Hippocampal formation (tissue), 2 donors: ENCODE measurements around the gene FBXO8.

Source experiments
- DNase-seq, 2 donors: peaks; one replicate each; lab custom pipeline; 2025; lab: John Stamatoyannopoulos, UW

The FBXO8 gene

DNA sequence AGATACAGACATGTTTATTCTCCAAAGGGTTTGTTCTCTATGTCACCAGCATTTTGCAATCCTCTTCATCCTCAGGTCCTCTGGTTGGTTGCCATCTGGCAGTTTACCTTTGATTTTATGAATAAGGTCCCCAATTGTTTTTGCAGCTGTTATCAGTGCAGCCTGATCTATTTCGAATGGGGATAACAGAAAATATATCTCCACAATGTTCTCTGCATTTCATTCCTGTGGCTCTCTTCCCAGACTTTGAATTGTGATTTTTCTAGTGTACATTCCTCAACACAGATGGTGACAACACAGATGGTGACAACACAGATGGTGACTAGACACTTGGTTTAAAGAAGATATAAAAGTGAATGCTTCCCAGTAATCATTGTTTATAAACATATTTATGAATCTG lies 74.1 kb downstream of the FBXO8 start:
- DNase-seq = peak in 1 of 2 donors; percentile 5

DNA sequence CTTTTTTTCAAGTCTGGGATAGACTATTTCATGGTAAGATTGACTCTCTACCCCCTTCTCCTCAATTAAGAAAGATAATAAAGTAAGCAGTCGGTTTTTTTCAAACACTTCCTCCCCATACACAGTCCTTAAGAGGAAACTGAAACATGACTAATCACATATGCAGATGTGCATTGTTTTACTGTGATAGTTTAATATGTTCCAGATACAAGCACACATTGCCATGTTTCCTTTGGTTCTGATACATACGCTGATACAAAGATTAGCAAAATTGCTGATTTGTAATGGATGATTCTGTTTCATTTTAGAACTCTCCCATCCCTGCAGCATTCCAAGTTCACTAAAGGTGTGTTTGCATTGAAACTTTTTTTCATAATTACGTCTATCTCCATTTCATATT lies 76.1 kb downstream of the FBXO8 start:
- no peak for DNase-seq

DNA sequence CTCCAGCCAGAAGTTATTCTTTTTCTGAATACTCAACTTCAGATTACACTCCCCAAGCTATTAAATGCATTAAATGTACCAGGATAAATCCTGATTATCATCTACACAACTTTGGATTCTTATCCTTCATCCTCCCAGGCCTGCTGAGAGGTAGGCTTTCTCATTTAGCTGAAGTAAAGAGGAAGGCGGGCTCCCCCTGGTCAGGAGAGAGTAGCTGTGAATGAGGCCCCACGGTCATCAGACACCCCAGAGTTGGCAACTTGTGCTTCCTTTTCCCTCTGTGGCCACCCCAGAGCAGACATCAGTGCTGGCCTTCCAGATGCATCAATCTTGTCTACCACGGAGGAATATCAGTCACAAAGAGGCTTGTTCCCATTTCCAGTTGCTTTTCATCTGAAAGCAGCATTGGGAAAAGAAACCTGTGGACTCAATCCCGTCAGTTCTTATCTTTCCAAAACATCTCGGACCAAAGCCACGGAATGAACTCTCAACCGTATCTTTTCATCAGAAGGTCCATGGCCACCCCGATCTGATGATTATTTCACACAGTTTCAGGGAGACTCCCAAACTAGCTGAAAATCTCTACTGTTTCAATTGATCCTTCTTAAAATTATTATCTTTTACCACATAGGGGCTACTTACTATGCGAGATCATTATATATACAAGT lies 79.2 kb downstream of the FBXO8 start:
- no peak for DNase-seq

DNA sequence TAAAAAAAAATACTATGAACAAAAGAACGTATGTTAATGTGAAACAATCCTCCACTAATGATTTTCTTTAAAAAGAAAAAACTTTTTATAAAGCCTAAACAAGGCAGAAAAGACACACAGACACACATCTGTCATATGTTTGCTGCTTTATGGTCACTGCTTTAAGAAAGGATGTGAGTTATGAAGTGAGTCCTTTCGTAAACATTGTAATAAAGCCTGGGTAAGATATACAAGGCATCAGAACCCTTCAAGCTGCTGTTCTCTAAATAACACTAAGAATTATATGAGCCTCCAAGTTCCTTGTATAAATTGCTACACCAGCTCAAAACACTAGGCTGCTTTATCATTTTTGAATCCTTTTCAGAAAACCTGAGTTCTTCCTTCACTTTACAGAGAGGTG lies 81.6 kb downstream of the FBXO8 start:
- no peak for DNase-seq

DNA sequence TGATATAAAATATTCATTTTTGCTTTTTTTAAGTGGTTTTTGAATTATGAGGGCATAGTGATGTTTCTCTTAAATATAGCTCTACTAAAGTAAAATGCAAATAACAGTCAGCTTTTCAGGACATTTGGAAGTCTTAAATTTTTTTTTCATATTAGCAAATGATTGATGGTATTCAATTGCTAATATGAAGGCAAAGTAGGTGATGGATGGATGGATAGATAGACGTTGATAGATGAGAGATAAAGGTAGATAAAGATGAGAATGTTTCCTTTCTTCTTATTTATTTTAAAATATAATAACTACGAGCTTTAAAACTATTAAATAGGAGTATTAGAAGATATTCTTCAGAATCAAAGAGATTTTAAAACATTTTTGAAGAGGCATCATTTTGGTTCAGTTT lies 83.7 kb downstream of the FBXO8 start:
- no peak for DNase-seq

DNA sequence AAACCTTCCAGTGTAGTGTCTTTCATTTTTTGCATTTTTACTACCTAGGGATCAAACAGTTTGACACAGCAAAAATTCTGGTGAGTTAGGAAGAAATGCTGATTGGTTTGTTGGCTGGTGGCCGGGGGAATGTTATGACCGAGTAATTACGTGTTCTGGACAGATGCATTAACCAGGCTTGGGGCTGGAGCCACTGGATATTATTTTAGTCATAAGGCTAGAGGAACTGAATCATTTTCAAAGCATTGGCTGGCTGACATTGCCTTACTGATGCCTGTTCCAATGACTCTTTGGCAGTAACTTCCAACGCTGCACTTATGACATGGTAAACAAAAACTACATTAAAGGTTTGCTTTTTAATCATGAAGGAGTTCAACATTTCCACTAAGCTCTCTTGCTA lies 84.6 kb downstream of the FBXO8 start:
- DNase-seq = no peak

DNA sequence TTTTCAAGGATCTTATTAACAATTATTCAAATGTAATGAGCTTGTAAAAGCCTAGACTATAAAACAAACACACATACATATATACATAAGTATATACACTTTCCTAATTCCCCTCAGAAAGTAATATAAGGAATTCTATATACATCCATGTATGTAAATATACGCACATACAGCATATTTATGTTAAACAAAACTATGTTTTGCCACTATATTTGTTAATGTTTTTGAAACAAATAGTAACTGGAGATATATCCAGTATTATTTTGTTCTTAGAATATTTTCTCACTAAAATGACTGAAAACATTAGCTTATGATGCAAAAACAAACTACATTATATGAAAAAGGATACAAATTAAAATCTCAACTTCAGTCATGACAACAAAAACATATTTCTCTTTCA lies 85.1 kb downstream of the FBXO8 start:
- DNase-seq = no peak

DNA sequence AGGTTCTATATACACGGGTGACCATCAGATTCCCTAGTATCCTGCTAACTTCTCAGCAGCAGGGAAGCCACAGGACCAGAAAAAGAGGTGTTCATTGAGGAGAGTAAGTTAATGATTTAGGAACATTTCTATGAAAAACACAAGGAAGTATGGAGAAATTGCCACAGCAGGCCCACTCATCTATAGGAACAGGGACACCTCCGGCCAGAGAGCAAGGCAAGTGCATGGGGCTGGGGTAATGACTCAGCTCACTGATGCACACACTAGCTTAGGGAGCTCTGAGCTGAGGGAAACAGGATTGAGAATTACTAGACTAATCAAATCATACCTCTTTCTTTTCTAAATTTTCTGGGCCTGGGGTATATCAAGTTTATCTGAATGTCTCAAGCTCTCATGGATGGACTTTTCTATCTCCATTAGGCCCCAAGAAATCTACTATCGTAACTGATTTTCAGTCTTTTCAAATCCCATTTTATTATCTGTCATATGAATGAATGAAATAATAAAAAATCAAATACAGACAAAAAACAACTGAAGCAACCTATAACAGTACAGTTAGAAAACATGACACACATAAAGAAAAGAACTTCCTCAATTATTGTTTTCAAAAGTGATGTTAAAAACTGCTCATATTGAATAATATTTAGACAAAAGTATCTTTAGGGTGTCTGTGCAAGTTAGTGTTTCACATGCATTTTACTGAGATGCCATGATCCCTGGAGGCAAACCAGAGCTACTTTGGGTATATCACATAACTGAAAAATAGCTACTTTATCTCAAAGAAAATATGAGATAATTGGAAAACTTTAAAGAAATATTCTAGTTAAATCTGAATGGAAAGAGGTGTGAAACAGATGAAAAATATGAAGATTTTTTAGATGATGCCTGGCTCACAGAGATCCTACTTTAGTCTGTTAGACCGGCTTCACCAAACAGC lies 89.8 kb downstream of the FBXO8 start:
- no peak for DNase-seq

DNA sequence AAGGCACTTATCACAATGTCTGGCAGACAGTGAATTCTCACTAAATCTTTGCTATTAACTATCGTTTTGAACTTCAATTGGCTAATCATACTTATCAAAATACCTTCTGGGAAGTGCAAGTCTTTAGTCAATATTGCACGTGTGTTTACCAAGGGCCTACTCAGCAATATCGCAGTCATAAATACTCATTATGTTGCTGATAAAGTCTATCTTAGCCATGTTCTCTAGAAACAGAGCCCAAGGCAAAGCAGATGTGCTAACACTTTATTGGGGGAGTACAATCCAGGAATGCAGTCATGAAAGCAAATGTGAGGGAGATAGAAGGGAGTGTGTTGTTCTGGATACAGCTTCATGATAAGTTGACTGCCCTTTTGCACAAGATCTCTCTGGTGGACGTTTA lies 90.5 kb downstream of the FBXO8 start:
- no peak for DNase-seq

DNA sequence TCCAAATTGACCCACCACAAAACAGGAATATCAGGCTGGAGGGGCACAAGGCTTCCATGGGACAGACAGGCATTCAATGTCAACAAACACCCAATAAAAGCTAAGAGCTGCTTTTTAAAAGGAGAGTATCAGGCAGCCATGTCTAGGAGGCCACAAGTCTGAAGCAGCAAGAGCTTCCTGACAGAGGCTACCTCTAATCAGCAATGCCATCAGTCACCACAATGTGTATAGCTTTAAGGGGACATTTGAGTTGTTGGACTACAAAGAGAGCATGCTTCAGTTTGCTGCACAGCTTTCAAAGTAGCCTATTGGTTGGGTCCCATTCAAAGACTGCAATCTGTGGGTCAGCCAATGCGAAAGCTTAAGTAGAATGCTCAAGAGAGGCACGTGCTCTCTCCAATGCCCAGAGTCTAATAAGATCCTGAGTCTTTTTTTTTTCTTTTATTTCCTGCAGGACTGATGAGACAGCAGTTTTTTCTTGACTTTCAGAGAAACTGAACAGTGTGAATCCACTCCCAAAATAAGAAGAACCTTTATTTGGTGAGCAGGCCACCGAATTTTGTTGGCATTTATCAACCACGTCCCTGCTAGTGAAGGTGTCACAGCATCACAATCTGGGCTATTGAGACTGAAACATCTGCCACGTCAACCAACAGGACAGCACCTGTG lies 92.5 kb downstream of the FBXO8 start:
- no peak for DNase-seq

DNA sequence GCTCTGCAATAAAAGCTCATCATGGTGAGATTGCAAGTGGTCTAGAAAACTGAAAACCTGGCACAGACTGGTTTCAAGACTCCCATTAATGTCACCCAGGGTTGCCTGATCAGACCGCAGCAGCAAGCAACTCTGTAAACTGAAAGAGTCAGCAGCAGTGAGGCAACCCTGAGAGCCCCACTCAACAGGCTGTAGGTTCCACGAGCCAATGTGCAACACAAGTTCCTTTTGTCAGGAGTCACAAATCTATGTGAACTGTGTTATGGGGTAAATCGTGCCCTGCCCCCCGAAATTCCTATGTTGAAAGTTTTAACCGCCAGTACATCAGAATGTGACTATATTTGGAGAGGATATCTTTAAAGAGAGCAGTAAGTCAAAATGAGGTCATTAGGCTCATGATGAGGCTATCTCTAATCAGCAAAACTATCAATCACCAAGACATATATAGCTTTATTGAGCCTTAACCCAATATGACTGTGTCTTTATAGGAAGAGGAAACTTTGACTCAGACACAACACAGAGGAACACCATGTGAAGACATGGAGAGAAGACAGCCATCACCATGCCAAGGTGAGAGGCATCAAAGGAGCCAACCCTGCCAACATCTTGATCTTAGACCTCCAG lies 94.0 kb downstream of the FBXO8 start:
- DNase-seq = no peak
